IPS-20b (cell line): ENCODE measurements around the gene TRIM8.

Source experiments
- H3K27ac ChIP-seq: one replicate; pipeline ENCODE4 v1.5.1; 2013; ENCODE audit warnings: low read length
- H3K27me3 ChIP-seq: 2 replicates; pipeline ENCODE4 v1.6.1; 2013; ENCODE audit warnings: mild to moderate bottlenecking, low read length, inconsistent platforms; ENCODE audit not compliant: insufficient read depth
- H3K36me3 ChIP-seq: 2 replicates; pipeline ENCODE4 v1.6.1; 2013; ENCODE audit warnings: low read depth, mild to moderate bottlenecking, inconsistent platforms, low read length, moderate library complexity; ENCODE audit not compliant: insufficient read depth
- H3K4me1 ChIP-seq: 2 replicates; pipeline ENCODE4 v1.6.1; 2013; ENCODE audit warnings: mild to moderate bottlenecking, control low read depth, inconsistent platforms, low read length, moderate library complexity; ENCODE audit not compliant: insufficient read depth
- H3K4me3 ChIP-seq: 2 replicates; pipeline ENCODE4 v1.5.1; 2013; ENCODE audit warnings: mild to moderate bottlenecking, low read length, inconsistent platforms
- H3K9ac ChIP-seq: 2 replicates; pipeline ENCODE4 v1.6.1; 2013; ENCODE audit warnings: low read depth, mild to moderate bottlenecking, inconsistent platforms, low read length, moderate library complexity
- H3K9me3 ChIP-seq: 2 replicates; pipeline ENCODE4 v1.6.1; 2013; ENCODE audit warnings: mild to moderate bottlenecking, low read depth, low read length, inconsistent platforms; ENCODE audit not compliant: insufficient read depth

TRIM8 gene

DNA sequence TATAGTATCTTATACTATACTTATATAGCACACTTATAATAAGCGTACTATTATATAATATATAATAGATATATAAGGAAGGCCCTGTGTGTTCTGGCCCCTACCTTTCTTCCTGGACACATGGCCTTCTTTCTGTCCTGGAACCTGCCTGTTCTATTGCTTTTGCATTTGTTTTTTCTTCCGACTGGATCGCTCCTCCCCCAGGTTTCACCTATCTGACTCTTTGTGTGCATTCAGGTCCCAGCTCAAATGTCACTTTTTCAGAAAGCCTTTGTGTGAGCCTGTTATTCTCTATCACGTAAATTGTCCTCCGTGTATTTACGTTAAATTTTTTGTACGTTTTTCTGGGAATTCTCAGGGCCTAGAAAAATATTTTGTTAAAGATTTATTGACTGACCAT, 2.9 kb upstream of the TRIM8 start:
- no peaks in the 10 kb centered on the region for H3K36me3 ChIP-seq
- H3K9me3 ChIP-seq, result no peaks in the 10 kb centered on the region
- peak overlapping the region; percentile 83 for H3K4me3 ChIP-seq
- peak overlapping the region; percentile 63 for H3K27ac ChIP-seq
- peaks cover 8% of the 10 kb centered on the region; the same call in 1 of the 2 replicates for H3K4me1 ChIP-seq
- H3K9ac ChIP-seq, result peak overlapping the region; percentile 78; the same call in 1 of the 2 replicates
- no peaks in the 10 kb centered on the region; the same call in 1 of the 2 replicates for H3K27me3 ChIP-seq

DNA sequence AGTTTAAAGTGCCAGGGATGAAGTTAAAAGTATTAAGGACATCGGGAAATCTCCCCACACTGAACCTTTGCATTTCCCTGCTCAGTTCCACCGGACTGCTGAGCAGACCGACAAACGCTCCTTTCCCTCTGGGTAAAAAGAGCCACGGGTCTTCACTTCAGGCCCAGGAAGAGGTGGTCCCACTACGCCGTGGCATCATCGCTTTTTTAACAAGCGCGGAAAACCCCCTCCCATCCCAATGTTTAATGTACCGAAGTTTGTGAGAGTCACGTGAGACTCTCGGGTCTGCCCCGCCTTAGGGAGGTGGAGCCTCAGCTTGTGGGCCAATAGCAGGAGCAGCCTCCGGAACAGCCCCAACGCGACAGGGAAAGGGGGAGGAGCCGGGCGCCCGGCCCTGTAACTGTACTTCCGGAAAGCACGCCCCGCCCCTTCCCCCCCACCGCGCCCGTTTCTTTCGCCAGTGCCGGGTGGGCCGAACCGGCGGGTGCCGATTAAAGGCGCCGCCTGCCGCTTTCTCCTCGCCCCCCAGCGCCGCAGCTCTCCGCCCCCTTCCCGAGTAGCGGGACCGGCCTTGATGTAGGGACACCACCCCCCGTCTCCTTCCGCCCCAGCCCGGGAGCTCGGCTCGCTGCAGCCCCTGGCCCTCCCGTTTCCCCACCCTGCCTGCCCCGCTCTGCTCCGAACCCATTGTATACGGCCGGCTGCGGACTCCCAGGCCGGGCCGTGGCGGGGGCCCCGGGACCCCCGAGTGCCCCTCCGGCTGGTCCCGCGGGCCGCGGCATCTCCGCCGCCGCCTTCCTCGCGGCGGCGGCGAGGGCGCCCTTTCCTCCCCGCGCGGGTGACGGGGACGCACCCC, 2.2 kb upstream of the TRIM8 start:
- Histone ChIP-seq H3K27ac (peak overlapping the region; percentile 63), H3K4me3 (peak overlapping the region; percentile 83), H3K9me3 (no peaks in the 10 kb centered on the region), H3K9ac (peak overlapping the region; percentile 86; the same call in 1 of the 2 replicates), H3K4me1 (peaks cover 13% of the 10 kb centered on the region; the same call in 1 of the 2 replicates), H3K36me3 (no peaks in the 10 kb centered on the region), H3K27me3 (no peaks in the 10 kb centered on the region; the same call in 1 of the 2 replicates)

- Histone ChIP-seq H3K27ac (peak overlapping the region; percentile 67), H3K27me3 (no peaks in the 10 kb centered on the region; the same call in 1 of the 2 replicates), H3K9me3 (no peaks in the 10 kb centered on the region), H3K4me1 (peaks cover 20% of the 10 kb centered on the region; the same call in 1 of the 2 replicates), H3K4me3 (peak overlapping the region; percentile 83), H3K36me3 (no peaks in the 10 kb centered on the region), H3K9ac (peak overlapping the region; percentile 86)
Measured at GRCh38 chr10:102642736-102643335, 1.4 kb upstream of the TRIM8 start.

DNA sequence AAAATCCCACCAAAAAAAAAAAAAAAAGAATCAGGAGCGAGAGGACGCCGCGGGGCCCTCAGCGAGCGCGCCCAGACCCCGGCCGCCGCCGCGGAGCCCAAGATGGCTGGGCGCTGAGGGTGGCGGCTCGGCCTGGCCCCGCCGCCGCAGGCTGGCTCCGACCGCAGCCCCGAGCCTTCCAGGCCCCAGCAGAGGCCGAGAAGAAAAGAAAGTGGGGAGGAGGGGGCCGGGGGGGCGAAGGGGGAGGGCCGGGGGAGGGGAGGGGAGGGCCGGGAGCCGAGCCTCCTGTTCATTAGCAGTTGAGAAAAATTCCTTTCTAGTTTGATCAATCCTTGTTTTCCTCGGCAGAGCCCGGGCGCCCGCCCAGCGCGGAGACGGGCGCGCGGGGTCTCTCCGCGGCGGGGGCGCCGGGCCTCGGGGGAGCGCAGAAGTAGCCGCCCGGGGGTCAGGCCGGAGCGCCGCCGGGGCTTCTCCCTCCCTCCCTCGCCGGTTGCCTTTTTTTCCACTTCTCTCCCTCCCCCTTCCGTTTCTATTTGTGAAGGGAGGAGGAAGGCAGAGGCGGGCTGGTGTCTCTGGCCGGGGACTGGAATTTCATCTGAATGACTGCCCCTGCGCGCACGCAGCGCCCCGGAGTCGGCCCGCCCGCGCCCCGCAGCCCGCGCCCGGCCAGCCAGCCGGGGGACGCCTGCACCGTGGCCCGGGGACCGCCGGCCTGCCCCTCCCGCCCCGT, 778 bp upstream of the TRIM8 start:
- Histone ChIP-seq H3K4me1 (peaks cover 25% of the 10 kb centered on the region; the same call in 1 of the 2 replicates), H3K36me3 (no peaks in the 10 kb centered on the region), H3K27me3 (no peaks in the 10 kb centered on the region; the same call in 1 of the 2 replicates), H3K9me3 (no peaks in the 10 kb centered on the region), H3K27ac (peak overlapping the region; percentile 67), H3K9ac (peak overlapping the region; percentile 86; the same call in 1 of the 2 replicates), H3K4me3 (peak overlapping the region; percentile 83; the same call in 1 of the 2 replicates)

DNA sequence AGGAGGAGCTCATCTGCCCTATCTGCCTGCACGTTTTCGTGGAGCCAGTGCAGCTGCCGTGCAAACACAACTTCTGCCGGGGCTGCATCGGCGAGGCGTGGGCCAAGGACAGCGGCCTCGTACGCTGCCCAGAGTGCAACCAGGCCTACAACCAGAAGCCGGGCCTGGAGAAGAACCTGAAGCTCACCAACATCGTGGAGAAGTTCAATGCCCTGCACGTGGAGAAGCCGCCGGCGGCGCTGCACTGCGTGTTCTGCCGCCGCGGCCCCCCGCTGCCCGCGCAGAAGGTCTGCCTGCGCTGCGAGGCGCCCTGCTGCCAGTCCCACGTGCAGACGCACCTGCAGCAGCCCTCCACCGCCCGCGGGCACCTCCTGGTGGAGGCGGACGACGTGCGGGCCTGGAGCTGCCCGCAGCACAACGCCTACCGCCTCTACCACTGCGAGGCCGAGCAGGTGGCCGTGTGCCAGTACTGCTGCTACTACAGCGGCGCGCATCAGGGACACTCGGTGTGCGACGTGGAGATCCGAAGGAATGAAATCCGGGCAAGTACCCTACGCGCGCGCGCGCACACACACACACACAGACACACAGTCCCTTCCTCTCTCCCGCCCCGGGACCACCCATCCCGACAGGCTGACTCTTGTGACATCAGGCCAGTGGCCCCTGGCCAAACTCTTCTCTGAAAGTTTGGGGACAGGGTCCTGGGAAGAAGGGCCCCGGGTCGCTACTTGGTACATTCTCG, 538 bp downstream of the TRIM8 start:
- H3K4me3 ChIP-seq, result peak overlapping the region; percentile 80
- H3K27ac ChIP-seq, result no peak overlapping the region
- no peaks in the 10 kb centered on the region for H3K36me3 ChIP-seq
- H3K4me1 ChIP-seq, result peaks cover 34% of the 10 kb centered on the region
- no peaks in the 10 kb centered on the region; the same call in 1 of the 2 replicates for H3K27me3 ChIP-seq
- no peaks in the 10 kb centered on the region for H3K9me3 ChIP-seq
- H3K9ac ChIP-seq, result peak overlapping the region; percentile 79; the same call in 1 of the 2 replicates

GRCh38 chr10:102645388-102645740, 1.1 kb downstream of the TRIM8 start:
- Histone ChIP-seq H3K9ac (peak overlapping the region; percentile 79), H3K36me3 (no peaks in the 10 kb centered on the region), H3K27ac (no peak overlapping the region), H3K9me3 (no peaks in the 10 kb centered on the region), H3K4me3 (peak overlapping the region; percentile 80), H3K27me3 (no peaks in the 10 kb centered on the region; the same call in 1 of the 2 replicates), H3K4me1 (peaks cover 38% of the 10 kb centered on the region)

DNA sequence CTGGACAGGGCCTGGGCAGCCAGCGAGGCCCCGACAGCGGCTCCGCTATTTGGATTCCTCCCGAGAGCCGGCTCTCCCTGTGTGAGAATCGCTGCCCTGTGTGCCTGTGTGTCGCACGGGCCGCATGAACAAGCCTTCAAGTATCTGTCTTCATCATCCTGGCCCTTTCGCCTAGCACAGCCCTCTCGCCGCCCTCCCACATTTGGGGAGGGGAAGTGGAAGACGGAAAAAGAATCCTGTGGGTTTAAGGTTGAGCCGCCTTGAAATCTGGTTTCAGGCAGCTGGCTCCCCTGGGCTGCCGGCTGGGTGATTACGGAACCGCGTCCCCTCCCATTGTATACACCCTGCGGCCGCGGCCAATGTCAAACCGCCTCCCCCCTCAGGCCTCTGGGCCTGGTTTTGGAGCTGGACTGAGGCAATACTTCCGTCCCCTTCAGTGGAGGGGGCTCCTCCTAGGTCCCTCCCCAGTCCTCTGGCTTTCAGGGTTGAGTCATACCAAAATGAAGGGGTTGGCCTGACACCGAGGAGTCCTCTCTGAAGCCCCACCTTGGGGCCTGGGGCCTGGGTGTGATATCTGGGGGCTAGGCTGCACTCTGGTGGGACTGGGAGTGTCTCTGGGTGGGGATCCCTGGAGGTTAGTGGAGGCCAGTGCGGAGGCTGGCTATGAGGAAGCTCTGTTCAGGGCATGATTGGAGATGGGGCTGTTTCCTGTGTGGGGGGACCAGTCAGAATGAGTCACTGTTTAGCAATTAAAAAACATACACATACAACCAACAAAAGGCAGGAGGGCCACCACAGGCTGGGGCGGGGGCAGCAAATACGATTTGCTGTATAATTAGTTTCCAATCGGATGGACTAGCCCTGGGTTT, 1.7 kb downstream of the TRIM8 start:
- H3K27ac ChIP-seq, result no peak overlapping the region
- peak overlapping the region; percentile 79 for H3K9ac ChIP-seq
- peaks cover 40% of the 10 kb centered on the region for H3K4me1 ChIP-seq
- H3K9me3 ChIP-seq, result no peaks in the 10 kb centered on the region
- H3K36me3 ChIP-seq, result no peaks in the 10 kb centered on the region
- H3K27me3 ChIP-seq, result no peaks in the 10 kb centered on the region; the same call in 1 of the 2 replicates
- H3K4me3 ChIP-seq, result peak overlapping the region; percentile 80

GRCh38 chr10:102646610-102647442, 2.5 kb downstream of the TRIM8 start:
- peaks cover 36% of the 10 kb centered on the region for H3K4me1 ChIP-seq
- H3K9me3 ChIP-seq, result no peaks in the 10 kb centered on the region
- no peaks in the 10 kb centered on the region for H3K36me3 ChIP-seq
- peak overlapping the region; percentile 80 for H3K4me3 ChIP-seq
- H3K9ac ChIP-seq, result peak overlapping the region; percentile 79; the same call in 1 of the 2 replicates
- H3K27me3 ChIP-seq, result no peaks in the 10 kb centered on the region; the same call in 1 of the 2 replicates
- no peak overlapping the region for H3K27ac ChIP-seq

GRCh38 chr10:102647443-102648268, 3.4 kb downstream of the TRIM8 start:
- H3K27ac ChIP-seq, result no peak overlapping the region
- no peaks in the 10 kb centered on the region for H3K9me3 ChIP-seq
- no peak overlapping the region for H3K9ac ChIP-seq
- H3K4me3 ChIP-seq, result peak overlapping the region; percentile 80
- H3K36me3 ChIP-seq, result no peaks in the 10 kb centered on the region
- peaks cover 36% of the 10 kb centered on the region for H3K4me1 ChIP-seq
- no peaks in the 10 kb centered on the region; the same call in 1 of the 2 replicates for H3K27me3 ChIP-seq
